Right forelimb (tissue), 1 donor: Measurements from ENCODE around the gene CDKAL1.
"Not testable (repeated sequence)": the region's sequence is repeated elsewhere in the genome, so short reads cannot be mapped to it uniquely, and the experiment has no call there.

Experiments
- DNase-seq: peaks from one replicate; pipeline ENCODE4 v3.0.0-alpha.2; 2018

Gene CDKAL1

DNA sequence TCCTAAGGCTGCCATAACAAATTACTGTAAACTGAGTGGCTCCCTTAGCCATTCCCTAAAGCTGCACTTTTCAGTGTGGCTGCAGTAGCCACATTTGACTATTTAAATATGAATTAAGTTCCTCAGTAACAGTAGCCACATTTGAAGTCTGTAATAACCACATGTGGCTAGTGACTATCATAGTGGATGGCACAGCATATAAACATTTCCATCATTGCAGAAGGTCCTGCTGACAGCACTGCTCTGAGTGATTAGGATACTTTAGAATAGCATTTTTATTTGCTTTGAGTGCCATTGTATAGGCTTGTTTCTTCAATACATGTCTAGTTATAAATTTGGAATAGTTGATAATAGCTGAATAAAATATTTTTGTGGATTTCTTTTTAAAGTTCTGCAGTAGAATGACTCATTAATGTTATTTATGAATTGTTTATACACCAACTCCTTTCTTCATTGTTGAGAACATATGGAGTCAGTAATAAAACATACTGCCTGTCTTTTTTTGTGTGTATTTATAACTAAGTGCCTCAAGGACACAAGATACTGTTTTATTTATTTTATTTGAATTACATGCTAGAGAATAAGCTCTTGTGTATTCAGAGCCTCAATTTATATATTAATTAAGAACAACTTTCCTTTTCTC lies 217.2 kb downstream of the CDKAL1 start:
- DNase-seq = no peak

GRCh38 chr6:20755631-20756030 lies 221.4 kb downstream of the CDKAL1 start:
- no peak for DNase-seq

DNA sequence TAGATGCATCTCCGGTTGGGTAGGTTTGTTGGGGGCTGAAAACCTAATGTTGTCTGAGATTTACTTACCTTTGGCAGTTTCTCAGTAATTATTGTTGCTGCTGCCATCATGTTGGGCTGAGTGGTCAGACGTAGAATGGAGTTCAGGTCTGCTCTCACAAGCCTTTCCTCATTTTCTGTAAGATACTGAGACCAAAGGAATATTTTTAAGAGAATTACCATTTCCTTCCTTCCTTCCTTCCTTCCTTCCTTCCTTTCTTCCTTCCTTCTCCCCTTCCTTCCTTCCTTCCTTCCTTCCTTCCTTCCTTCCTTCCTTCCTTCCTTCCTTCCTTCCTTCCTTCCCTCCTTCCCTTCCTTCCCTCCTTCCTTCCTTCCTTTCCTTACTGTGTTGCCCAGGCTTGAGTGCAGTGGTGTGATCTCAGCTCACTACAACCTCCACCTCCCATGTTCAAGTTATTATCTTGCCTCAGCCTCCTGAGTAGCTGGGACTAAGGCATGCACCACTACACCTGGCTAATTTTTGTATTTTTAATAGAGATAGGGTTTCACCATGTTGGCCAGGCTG lies 222.4 kb downstream of the CDKAL1 start:
- DNase-seq = not testable (repeated sequence)

DNA sequence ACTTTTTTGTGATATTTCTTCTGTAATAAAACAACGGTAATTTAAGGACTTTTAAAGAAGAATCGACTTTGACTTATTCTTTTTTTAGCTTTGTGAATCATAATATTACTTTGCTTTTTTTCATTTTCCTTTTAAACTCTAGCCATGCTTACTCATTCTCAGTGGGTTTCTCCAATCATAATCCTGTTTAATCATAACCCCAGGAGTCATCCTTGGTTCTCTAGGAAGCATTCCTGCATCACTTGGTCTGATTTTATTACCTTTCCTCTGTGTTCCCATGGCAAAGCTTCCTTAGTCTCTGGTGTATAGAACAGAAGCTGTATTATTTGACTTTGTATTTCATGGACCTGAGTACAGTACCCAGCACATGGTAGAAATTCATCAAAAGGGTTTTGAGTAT lies 223.5 kb downstream of the CDKAL1 start:
- DNase-seq = no peak

- DNase-seq = no peak
Measured at GRCh38 chr6:20763296-20763695, 229.0 kb downstream of the CDKAL1 start.

DNA sequence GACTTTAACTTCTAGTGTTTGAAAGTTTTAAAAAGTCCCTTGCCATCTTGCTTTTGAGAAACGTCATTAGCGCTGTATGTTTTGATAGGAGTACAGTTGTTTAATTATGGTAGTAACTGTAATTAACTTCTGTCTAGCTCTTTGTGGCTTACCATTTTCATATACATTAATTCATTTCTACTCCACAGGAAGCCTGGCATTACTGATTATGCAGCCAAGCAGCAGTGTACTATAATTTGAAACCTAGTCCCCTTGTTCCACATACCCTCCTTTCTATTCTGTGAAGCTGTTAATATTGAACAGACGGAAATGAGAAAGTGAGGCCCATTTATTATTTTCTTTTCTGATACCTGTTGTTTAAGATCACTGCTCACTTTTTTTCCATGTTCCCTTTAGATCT lies 235.4 kb downstream of the CDKAL1 start:
- no peak for DNase-seq

DNA sequence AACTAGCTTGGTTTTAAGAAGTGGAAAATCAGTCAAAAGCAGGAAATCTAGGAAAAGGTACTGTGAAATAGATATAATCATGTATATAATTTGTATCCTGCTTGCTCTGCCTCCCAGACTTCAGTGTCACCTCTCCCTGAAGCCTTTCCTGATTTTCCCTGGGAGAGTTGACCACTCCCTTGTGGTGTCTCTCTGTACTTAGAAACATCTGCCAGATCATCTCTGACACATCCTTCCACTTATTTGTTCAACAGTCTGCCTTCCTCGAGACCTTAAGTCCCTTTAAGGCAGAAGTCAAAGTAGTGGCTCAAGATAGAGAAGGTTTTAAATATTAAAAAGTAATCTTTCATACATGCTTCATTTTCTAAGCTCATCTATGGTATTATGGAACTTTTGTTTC lies 236.5 kb downstream of the CDKAL1 start:
- DNase-seq = no peak

DNA sequence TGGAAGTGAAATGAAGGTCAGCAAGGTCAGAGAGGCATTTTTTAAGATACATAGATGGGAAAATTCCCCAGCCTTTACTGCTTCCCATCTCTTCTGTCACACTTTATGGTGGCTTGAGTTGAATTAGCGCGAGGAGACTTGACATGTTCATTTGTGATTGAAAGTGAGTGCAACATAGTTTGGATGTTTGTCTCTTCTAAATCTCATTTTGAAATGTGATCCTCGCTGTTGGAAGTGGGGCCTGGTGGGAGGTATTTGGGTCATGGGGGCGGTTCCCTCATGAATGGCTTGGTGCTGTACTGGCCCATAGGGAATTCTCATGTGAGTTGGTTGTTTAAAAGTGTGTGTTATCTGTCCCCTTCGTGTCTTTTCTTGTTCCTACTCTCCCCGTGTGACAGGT lies 237.2 kb downstream of the CDKAL1 start:
- DNase-seq = no peak

DNA sequence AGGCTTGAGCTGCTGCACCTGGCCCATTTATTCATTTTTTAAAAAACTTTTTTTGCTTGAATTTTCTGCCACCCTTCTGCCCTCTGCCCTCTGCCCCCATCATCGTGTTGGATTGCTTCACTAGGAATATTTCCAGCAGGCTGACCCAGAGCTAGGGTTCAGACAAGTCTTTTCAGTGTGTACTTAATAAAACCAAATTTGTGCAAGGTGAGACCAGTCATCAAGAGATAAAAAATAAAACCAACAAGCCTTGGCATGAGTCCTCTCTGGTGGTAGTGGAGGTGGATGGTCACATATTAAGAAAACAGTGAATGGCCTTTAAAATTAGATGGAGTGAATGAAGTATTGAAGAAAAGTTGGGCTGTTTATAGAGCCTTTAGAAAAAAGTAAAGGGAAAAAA lies 239.6 kb downstream of the CDKAL1 start:
- no peak for DNase-seq

GRCh38 chr6:20775981-20776380 lies 241.7 kb downstream of the CDKAL1 start:
- no peak for DNase-seq

DNA sequence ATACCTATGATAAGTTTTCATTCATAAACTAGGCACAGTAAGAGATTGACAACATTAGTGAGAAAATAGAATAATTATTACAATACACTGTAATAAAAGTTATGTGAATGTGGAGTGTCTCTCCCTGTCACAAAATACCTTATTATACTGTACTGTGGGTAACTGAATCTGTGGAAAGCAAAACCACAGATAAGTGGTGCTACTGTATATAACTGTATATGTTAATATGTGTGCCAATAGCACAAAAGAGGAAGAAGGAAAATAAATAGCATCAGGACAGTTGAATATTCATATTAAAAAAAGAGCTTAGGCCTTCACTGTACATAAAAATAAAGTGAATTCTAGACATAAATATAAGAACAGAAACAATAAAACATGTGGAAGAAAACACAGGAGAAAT lies 243.5 kb downstream of the CDKAL1 start:
- DNase-seq = no peak

GRCh38 chr6:20778459-20778858 lies 244.2 kb downstream of the CDKAL1 start:
- no peak for DNase-seq

DNA sequence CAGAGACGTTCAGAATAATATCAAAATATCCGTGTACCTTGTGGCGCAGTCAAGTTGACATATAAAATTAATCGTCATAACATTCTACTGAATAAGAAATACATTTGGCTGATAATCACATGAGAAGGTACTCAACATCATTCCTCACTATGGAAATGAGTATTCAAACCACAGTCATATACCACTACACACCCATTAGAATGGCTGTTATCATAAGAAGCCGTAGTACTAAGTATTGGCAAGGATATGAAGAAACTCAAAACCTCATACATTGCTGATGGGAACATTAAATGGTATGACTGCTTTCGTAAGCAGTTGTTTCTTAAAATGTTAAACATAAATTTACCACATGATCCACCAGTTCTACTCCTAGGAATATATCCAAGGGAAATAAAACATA lies 244.7 kb downstream of the CDKAL1 start:
- DNase-seq = no peak

DNA sequence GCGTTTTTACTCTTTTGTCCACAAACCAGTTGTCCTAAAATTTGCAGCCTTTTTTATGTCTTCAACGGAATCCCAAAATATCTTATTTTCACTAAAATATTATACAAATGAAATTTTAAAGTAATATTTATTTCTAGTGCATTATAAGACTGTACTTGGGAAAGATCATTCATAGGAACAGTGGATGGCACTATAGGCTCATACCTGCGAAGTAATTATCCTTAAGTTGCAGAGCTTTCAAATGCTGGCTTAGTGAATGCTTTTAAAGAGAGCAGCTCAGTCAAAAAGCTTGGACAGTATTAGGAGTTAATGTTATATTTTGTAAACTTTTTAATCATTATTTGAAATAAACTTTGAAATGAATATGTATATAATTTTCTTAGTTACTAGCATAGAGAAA lies 254.9 kb downstream of the CDKAL1 start:
- no peak for DNase-seq

DNA sequence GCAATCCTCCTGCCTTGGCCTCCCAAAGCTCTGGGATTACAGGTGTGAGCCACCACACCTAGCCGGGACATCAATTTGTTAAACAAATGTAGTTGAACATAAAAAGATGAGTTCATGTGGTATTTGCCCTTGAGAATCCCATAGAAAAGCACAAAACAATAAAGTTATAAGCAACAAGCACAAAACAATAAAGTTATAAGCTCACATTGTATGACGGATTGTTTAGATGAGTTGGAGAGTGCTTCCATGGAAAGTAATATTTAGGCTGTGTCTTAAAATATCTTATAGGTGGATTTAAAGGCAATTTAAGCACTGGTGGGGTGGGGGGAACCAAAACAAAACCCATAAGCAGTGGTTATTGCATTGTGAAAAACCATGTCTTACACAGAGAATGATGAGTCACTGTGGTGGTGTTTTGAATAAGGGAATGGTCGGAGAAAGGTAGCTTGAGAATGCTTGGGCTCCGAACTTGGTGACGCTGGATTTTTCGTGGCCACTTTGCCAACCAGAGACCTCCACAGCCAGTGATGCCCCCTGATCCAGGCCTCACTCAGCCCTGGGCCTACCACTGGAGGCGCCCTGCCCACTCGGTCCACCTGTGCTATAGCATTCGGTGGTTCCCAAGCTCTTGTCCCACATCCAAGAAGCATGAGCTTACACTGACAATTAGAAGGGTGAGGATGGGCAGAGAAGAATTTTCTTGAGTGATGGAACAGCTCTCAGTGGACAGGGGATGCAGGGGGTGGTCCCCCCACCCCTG lies 256.0 kb downstream of the CDKAL1 start:
- DNase-seq = no peak

- no peak for DNase-seq
Measured at GRCh38 chr6:20791074-20791473, 256.8 kb downstream of the CDKAL1 start.

DNA sequence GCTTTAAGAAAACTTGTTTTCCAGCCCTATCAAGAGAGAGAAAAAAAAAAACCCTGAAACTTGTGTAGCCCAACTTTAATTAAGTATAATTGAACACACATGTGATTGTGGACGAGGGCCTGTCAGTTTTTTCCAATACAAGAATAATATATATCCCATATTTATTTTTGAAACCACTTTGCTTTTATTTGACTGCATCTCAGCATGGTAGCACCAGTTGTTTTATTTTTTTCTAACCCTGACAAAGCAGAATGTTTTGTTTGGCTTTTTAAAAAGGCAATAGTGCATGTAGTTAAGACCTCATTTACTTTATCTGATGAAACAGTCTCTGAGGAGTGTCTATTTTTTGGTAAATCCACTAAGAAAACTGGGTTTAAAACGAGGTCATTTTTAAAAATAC lies 257.7 kb downstream of the CDKAL1 start:
- DNase-seq = no peak

GRCh38 chr6:20793174-20793573 lies 258.9 kb downstream of the CDKAL1 start:
- no peak for DNase-seq

GRCh38 chr6:20797597-20797996 lies 263.3 kb downstream of the CDKAL1 start:
- DNase-seq = no peak

DNA sequence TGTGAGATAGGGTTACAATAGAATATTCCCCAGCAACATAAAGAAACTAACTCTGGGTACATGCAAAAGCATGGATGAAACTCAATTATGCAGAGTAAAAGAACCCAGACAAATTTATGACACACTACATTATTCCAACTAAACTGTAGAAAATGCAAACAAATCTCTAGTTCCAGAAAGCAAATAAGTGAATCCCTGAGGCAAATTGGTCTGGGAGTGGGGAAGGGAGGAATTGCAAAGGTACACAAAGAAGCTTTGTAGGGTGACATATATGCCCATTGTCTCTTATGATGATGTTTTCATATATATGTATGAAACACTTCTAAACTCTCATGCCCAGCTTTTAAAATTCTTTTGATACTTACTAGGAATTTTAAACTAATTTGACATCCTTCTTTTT lies 266.0 kb downstream of the CDKAL1 start:
- no peak for DNase-seq

- no peak for DNase-seq
Measured at GRCh38 chr6:20800653-20801052, 266.4 kb downstream of the CDKAL1 start.

- no peak for DNase-seq
Measured at GRCh38 chr6:20801595-20801994, 267.3 kb downstream of the CDKAL1 start.

DNA sequence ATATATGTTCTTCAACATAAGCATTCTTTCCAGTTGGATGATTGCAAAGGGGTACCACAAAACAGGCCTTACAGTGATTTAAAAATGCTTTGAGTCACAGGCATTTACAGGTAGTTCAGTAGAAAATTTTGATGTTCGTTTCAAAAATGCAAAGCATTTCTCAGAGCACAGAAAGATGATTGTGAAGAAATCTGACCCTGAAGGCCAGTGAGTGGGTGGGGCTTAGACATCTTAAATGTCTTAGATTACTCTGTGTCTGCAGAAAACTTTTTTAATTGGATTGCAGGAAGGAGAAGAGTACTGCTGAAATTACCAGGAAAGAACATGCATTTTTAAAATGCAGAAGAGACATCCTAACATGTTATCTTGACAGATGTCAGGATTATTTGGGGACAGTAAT lies 268.3 kb downstream of the CDKAL1 start:
- no peak for DNase-seq

DNA sequence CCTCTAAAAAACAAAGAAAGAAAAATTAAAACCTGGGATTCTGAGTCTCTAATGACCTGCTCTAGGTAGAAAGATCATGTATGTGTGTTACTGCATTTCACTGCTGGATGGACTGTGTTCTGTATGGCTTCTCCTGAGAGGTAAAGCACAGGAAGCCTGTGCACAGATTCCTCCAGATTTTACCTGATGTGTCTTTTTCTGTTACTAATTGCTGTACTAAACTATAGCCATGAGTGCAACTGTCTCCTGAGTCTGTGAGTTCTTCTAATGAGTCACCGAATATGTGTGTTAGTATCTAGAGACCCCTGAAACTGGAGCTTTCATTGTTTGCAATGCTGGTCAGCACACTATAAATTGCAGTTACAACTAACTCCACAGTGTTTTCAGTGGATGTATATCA lies 270.8 kb downstream of the CDKAL1 start:
- DNase-seq = no peak

- no peak for DNase-seq
Measured at GRCh38 chr6:20806669-20807068, 272.4 kb downstream of the CDKAL1 start.
